ENCODE measurements around the gene SP2.

DNA sequence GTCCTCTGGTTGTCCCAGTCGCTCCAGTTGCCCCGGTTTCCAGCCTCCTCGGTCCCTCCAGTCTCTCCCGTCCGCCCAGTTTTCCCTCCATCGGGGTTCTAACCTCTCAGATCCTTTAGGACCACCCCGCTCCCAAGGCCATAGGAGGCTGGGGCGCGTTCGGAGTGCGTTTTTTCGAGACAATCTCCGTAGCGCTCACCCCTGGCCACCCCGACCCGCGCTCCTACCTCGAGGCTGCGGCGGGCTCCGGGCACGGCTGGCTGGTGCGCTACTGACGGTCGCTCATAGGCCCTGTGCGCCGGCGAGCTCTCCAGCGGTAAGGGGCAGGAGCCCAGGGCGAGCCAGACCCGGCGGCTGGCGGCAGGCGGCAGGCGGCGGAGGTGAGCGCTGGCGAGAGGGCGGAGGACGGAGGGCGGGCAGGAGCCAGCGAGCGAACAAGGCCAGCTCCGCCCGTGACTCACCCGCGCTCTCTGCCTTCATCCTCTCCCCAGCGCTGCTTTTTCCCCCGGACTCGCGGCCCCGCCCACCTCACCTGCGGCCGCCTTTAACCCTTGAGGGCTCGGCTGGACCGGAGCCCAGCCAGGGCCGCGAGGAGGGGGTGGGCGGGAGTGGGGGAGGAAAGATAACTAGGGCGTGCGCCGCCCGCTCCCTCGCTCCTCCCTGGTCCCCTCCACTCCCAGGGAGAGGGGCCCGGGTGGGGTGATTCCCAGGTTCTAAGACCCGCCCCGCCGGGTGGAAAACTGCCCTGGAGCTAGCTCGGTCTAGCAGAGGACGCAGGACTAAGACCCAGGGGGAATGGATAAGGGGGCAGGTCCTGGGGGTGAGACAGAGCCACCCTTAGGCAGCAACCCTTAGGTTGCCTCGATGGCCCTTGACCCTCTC lies 45.1 kb upstream of the SP2 start, which contains the start of gene SP6:
- peak in 2 of 6 experiments; percentile 46 to 55 for TF ChIP-seq CTCF (IDR thresholded peaks at IDR 0.05)
- TF ChIP-seq POLR2A (IDR thresholded peaks at IDR 0.05): peak in 1 of 4 donors; percentile 65

Measured in upper lobe of left lung (tissue), 4 donors.